ENCODE results near the gene CDCA7L. TPM values are rescaled to one million over a fixed set of nuclear protein-coding genes. Genes with fewer than 3 reads are reported as not detected.

CDCA7L gene, protein sequence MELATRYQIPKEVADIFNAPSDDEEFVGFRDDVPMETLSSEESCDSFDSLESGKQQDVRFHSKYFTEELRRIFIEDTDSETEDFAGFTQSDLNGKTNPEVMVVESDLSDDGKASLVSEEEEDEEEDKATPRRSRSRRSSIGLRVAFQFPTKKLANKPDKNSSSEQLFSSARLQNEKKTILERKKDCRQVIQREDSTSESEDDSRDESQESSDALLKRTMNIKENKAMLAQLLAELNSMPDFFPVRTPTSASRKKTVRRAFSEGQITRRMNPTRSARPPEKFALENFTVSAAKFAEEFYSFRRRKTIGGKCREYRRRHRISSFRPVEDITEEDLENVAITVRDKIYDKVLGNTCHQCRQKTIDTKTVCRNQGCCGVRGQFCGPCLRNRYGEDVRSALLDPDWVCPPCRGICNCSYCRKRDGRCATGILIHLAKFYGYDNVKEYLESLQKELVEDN
- 10 to 100 TPM; 43.5 to 56.2 (median 48.5) TPM for polyA plus RNA-seq (ENCODE audit: insufficient read length in 4 of 4)

DNA sequence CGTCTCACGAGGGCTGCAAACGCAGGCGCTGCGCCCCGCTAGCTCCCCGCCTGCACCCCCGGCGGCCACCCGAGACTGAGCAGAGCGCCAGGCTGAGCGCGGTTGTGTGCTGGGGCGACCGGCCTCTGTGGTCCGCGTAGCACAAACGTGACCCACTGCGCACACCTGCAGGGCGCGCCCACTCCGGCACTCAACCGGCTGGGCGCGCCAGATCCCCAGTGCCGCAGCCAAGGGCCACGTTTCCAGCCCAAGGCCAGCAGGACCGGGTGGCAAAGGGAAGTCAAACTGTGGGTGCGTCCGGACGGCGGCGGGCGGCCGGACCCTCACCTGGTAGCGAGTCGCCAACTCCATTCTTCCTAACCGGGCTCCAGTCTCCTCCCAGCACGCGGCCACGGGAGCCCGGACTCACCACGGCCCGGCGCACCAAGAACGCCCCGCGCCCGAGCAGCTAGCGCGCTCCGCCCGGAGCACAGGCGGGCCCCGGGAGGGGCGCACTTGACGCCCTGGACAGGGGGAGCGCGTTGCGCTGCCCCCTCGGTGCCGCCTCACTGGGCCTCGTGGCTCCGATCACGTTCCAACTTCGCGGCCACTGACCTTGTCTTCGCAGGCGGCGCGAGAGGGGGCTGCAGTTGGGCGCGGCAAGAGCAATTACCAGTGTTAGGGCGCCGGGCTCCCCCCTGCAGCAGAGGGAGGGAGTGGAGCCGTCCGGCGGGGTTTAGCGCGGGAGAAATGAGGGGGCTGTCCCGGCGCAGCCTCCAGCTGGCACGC, at the start of gene CDCA7L:
CDCA7L (minus strand) TSS at position 446 of the 768 bp plus-strand sequence; CDS start at position 351, 95 bp downstream.
- peak; percentile 57 to 75 (median 63) for DNase-seq (ENCODE audit: low read depth in 4 of 4, low spot score in 3 of 4)

DNA sequence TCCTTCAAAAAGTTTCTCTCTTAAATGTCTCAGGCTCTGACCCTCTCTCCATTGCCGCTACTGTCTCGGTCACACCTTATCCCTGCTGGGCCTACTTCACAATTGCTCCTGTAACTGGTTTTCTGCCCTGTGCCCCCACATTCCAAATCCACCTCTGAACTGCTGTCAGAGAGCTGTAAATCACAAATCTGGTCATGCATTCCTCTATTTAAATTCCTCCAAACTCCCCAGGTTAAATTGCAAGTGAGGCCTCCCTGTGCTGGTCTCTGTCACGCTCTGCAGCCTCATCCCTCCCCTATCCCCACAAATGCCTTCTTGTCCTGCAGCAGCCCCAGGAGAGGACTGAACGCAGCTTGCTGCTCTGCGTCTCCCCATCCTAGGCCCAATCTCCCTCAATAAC, 40.4 kb upstream of the CDCA7L start:
- peak; percentile 31 to 71 (median 54) for DNase-seq (ENCODE audit: low read depth in 4 of 4, low spot score in 3 of 4)

GRCh38 chr7:21984042-21984441, 38.3 kb upstream of the CDCA7L start:
- no peak for DNase-seq (ENCODE audit: low read depth in 4 of 4, low spot score in 3 of 4)

- no peak for DNase-seq (ENCODE audit: low read depth in 4 of 4, low spot score in 3 of 4)
These were observed 37.4 kb upstream of the CDCA7L start for GRCh38 chr7:21983056-21983455.

DNA sequence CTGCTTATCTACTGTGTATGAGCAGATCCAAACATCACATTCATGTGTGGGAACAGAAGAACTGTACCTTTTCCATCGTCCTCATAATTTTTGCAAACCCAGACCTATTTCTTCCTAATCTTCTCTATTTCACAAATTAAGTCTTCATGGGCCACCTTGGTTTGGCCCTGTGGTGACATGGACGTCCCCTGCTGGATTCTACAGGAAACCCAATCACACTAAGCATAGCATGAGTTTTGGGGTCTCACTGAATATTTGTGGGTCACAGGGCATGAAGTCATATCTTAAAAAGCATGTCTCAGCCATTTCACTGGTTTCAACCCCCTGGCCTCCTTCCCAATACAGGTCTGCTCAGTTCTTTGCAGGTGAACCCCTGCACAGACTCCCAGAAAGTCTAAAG, 35.8 kb upstream of the CDCA7L start:
- DNase-seq (ENCODE audit: low read depth in 4 of 4, low spot score in 3 of 4), result no peak

GRCh38 chr7:21980926-21981500, 35.3 kb upstream of the CDCA7L start:
- no peak for DNase-seq (ENCODE audit: low read depth in 4 of 4, low spot score in 3 of 4)

GRCh38 chr7:21972397-21972784, 26.7 kb upstream of the CDCA7L start:
- no peak for DNase-seq (ENCODE audit: low read depth in 4 of 4, low spot score in 3 of 4)

DNA sequence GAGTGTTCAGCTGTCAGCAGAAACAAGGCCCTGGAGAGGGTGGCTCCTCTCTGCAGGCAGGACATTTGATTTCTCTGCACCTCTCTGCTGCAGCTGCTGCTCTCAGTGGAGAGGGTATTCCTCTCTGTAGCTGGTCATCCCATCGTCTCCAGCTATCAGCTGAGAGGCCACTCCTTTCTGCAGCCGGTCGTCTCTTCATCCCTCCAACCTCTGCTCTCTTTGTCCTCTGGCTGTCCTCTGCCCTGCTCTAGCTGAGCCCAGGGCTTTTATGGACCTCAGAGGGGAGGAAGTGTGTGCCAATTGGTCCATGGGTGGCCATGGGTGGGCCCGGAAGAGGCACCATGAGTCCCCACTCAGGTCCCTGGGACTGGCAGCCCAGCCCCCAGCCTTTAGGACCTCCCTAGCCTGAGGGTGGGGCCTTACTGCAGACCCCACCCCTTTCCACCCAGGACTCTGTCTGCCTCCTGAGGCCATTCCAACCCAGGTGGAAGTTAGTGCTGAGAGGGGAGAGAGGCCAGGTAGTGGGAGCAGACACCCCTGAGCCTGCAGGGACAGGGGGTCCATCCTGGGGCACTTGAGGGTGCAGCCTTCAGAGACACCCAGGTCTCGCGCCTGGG, 26.2 kb upstream of the CDCA7L start:
- DNase-seq (ENCODE audit: low read depth in 4 of 4, low spot score in 3 of 4), result no peak

DNA sequence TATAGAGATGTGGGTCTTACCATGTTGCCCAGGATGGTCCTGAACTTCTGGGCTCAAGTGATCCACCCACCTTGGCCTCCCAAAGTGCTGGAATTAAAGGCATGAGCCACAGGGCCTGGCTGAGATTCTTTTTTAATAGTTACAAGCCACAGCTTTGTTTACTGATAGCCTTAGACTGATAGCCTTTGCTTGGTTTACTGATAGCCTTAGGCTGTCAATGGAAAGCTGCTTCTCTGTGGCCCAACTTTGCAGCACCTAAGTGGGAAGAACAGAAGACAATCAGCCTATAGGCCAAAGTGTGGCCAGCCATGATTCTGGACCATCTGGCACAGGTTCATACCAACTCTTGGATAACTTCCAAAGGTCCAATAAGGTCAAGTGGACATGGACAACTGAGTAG, 24.1 kb upstream of the CDCA7L start:
- no peak for DNase-seq (ENCODE audit: low read depth in 4 of 4, low spot score in 3 of 4)

DNA sequence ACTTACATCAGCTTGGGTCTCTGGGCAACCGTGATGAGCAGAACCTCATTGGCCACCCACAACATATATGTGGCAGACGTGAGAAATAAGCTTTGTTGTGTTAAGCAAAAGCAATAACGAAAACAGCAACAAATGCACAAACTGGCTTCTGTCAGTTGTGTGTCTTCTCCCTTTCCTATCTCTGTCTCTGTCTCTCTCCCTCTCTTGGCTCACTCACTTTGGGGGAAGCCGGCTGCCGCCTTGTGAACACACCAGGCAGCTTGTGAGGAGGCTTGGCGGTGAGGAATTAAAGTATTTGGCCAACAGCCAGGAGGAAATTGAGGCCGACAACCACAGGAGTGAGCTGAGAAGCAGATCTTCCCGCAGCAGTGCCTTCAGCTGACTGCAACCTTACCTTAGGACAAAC, 21.9 kb upstream of the CDCA7L start:
- no peak for DNase-seq (ENCODE audit: low read depth in 4 of 4, low spot score in 3 of 4)

GRCh38 chr7:21966271-21966670, 20.6 kb upstream of the CDCA7L start:
- no peak for DNase-seq (ENCODE audit: low read depth in 4 of 4, low spot score in 3 of 4)

- no peak for DNase-seq (ENCODE audit: low read depth in 4 of 4, low spot score in 3 of 4)
These were observed 19.6 kb upstream of the CDCA7L start for GRCh38 chr7:21965291-21965690.

- no peak for DNase-seq (ENCODE audit: low read depth in 4 of 4, low spot score in 3 of 4)
These were observed 17.0 kb upstream of the CDCA7L start for GRCh38 chr7:21962677-21963076.

GRCh38 chr7:21960922-21961321, 15.2 kb upstream of the CDCA7L start:
- no peak for DNase-seq (ENCODE audit: low read depth in 4 of 4, low spot score in 3 of 4)

DNA sequence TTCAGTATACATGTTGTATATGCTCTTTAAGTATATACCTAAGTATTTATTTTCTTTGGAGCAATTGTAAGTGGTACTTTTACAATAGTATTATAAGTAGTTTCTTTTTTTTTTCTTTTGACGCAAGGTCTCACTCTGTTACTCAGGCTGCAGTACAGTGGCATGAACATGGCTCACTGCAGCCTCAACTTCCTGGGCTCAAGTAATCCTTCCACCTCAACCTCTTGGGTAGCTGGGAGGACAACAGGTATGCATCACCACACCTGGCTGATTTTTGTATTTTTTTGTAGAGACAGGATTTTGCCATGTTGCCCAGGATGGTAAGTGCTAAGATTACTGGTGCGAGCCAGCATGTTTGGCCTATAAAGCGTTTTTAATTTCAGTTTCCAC, 13.7 kb upstream of the CDCA7L start:
- no peak for DNase-seq (ENCODE audit: low read depth in 4 of 4, low spot score in 3 of 4)

DNA sequence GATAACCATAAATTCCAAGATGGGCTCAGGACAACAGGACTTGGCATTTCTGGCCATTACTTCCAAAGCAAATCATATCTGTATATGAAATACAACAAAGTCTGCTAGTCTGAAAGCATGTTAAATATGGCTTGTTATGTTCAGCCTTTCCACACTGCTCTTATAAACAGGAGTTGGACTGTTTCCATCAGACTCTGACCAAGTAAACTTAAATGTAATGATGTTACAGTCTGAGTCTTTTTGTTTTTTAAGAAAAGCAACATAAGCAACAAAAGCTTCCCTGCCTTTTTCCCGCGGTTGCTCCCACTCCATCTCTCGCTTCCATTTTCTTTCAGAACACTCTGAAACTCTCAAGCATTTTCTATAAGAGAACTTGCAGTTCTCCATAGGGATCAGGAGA, 8.1 kb upstream of the CDCA7L start:
- no peak for DNase-seq (ENCODE audit: low read depth in 4 of 4, low spot score in 3 of 4)

GRCh38 chr7:21948887-21949540, 3.3 kb upstream of the CDCA7L start:
- no peak for DNase-seq (ENCODE audit: low read depth in 4 of 4, low spot score in 3 of 4)

DNA sequence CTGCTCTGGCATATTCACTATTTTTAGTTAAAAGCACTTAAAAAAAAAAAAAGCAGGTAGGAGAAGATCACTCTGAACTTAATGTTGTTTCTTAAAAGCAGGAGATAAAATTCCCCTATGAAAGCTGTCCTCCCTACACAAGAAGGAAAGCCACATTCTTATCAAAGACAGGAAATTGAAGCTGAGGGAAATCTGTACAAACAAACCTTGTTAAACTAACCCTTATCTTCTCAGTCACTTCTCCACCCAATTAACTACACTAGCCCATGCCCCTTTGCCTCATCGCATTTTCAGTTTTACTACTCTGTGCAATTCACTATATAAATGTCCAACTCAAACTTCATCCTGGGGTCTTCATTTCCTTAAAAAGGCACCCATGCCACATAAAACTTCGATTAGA, 2.7 kb upstream of the CDCA7L start:
- DNase-seq (ENCODE audit: low read depth in 4 of 4, low spot score in 3 of 4), result no peak

DNA sequence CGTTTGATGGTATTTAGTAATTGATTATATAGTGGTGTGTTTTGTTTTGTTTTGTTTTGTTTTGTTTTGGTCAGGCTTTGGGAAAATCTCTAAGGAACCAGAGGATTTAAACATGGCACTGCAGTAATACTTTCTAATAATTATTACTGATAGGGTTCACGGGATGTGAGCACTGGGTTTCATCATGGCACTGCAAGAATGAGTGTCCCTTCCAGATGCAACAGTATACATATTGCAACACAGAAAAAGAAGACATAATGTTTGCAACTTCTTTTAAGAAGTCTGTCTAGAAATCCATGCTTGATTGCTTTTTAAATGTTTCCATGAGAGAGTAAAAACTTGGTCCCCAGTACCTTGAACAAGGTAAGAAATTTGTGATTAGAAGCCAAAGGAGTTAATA, 2.2 kb upstream of the CDCA7L start:
- no peak for DNase-seq (ENCODE audit: low read depth in 4 of 4, low spot score in 3 of 4)

GRCh38 chr7:21947056-21947455, 1.4 kb upstream of the CDCA7L start:
- no peak for DNase-seq (ENCODE audit: low read depth in 4 of 4, low spot score in 3 of 4)
